Activated CD8-positive, alpha-beta memory T cell treated with anti-CD3 and anti-CD28 coated beads, Interleukin-2, amount 50 U/mL, for 4 hours (primary cell): ENCODE results near the gene TPSB2.

Experiments
- DNase-seq: peaks from one replicate; pipeline ENCODE4 v3.0.0-alpha.2; 2020

The TPSB2 gene

DNA sequence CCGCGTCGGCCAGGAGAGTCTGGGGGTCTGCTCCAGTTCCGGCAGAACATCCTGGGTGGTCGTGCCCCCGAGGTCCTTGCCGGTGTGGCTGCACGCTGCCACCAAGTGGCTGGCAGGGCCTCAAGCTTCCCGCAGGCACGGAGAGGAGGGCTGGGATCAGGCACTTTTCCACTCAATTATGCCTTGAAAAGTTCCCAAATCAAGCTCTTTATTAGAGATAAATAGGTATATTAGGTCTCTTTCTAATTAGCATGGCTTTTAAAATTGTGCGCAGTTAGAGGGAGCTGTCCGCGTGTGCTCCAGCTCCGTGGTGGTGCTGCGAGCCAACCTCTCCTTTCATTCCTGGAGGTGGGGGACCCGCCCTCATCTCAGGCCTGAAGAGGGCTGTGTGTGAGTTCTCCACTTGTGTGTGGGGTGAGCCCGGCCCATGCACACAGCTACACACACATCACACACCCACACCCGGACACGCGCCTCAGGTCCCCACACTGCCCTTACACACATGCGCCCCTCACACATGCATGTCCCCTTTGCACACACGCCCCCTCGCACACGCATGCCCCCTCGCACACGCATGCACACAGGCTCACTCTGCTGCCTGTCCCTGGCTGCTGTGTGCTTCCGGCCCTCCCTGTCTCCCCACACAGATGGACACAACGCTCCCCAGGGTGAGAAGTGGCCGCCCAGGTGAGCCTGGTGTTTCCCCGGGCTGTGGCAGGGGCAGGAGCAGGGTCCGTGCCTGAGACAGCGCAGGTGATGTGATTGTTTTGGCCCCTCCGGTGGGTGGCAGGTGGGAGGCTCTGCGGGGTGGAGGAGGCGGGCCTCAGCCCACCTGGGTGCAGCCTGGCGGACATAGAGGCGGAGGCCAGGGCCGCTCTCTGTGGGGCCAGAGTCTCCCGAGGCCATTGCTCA is 48.3 kb downstream of the TPSB2 start:
- DNase-seq: no peak

DNA sequence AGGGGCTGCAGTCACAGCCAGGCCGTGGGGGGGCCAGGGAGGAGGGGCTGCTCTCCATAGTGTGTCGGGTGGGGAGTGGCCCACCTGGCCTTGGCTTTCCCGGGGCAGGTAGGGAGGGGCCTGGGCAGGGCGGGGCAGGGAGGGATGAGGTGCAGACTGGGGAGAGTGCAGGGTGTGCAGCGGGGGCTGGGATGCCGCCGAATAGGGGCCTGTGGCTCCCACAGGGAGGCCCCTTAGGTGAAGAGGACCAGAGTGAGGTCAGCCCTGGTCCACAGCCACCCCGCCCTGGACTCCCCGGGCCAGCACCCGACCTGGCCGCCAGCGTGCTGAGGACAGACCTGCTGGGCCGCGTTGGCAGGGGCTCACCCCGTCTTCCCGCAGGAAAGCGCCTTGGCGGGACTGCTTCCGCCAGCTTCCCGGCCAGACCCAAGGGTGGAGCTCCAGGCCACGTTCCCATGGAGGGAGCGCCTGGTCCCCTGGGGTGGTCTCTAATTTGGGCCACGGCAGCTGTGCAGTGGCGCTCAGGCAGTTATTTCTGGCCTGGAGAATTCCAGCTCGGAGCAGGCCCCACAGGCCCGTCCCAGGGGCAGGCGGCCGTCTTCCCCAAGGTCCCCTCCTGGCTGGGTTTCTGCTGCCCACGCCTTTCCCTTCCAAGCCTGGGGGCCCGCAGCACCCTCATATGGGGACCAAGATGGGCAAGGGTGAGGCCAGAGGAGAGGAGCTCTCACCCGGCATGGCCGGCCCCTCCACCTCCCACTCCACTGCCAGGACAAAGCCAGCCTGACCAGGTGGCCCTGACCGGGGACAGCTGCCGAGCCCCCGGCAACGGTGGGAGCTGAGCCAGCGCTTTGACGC is 49.2 kb downstream of the TPSB2 start:
- DNase-seq: no peak
